Effector memory CD8-positive, alpha-beta T cell (primary cell): ENCODE measurements around the gene AQP7.
"Not testable (repeated sequence)": the region's sequence is repeated elsewhere in the genome, so short reads cannot be mapped to it uniquely, and the experiment has no call there.

Experiments used
- ATAC-seq: fragments of 150-1000 bp; cut with Tn5 transposase; replicated peaks from 2 replicates; pipeline ENCODE4 v1.10.0; 2021; ENCODE audit warnings: mild to moderate bottlenecking, moderate library complexity
- DNase-seq, 3 experiments: peaks; one replicate each; pipeline ENCODE4 v3.0.0; 2021
- H3K27ac Mint-ChIP-seq, 2 donors: one replicate each; pipeline ENCODE4 v1.8.0; 2022; ENCODE audit warnings: mild to moderate bottlenecking in 2 of 2, mixed read lengths in 2 of 2, moderate library complexity in 2 of 2
- H3K27me3 Mint-ChIP-seq, 2 donors: one replicate each; pipeline ENCODE4 v1.8.0; 2022; ENCODE audit warnings: mixed read lengths in 2 of 2
- H3K36me3 Mint-ChIP-seq: one replicate; pipeline ENCODE4 v1.8.0; 2022; ENCODE audit warnings: mild to moderate bottlenecking, moderate library complexity, mixed read lengths; ENCODE audit not compliant: insufficient read depth
- H3K4me1 Mint-ChIP-seq, 2 donors: one replicate each; pipeline ENCODE4 v1.8.0; 2022; ENCODE audit warnings: low read depth in 2 of 2, mixed read lengths in 2 of 2
- H3K4me3 Mint-ChIP-seq, 2 donors: one replicate each; pipeline ENCODE4 v1.8.0; 2022; ENCODE audit warnings: mild to moderate bottlenecking in 2 of 2, mixed read lengths in 2 of 2, moderate library complexity in 2 of 2
- H3K9me3 Mint-ChIP-seq, 2 donors: one replicate each; pipeline ENCODE4 v1.8.0; 2022; ENCODE audit warnings: mixed read lengths in 2 of 2

Gene AQP7

GRCh38 chr9:33364814-33365213, 37.6 kb downstream of the AQP7 start:
- not testable (repeated sequence) for H3K4me3 Mint-ChIP-seq

GRCh38 chr9:33364127-33364526, 38.2 kb downstream of the AQP7 start:
- Mint-ChIP-seq H3K4me3 (no peak overlapping the region), H3K27ac (peak overlapping the region in 1 of 2 donors; percentile 22), H3K9me3 (no peaks in the 10 kb centered on the region), H3K36me3 (peaks cover 46% of the 10 kb centered on the region), H3K4me1 (no peaks in the 10 kb centered on the region), H3K27me3 (no peaks in the 10 kb centered on the region)
- ATAC-seq (no peak), DNase-seq (no peak)

More at GRCh38 chr9:33364814-33365213, 37.6 kb downstream of the AQP7 start:
- H3K27ac Mint-ChIP-seq = peak overlapping the region in 1 of 2 donors; percentile 74
- not testable (repeated sequence) for ATAC-seq, H3K27me3 Mint-ChIP-seq, H3K9me3 Mint-ChIP-seq, H3K4me1 Mint-ChIP-seq, DNase-seq
- peaks cover 52% of the 10 kb centered on the region for H3K36me3 Mint-ChIP-seq

- H3K36me3 Mint-ChIP-seq = peaks cover 26% of the 10 kb centered on the region
Observed at GRCh38 chr9:33358641-33359040, 43.7 kb downstream of the AQP7 start.

GRCh38 chr9:33355933-33356332, 46.4 kb downstream of the AQP7 start:
- Mint-ChIP-seq H3K4me1 (peaks cover 0 to 4% of the 10 kb centered on the region in 2 donors), H3K36me3 (peaks cover 24% of the 10 kb centered on the region), H3K27me3 (no peaks in the 10 kb centered on the region), H3K27ac (no peak overlapping the region), H3K4me3 (no peak overlapping the region), H3K9me3 (no peaks in the 10 kb centered on the region)
- ATAC-seq (no peak), DNase-seq (no peak)

More at GRCh38 chr9:33358641-33359040, 43.7 kb downstream of the AQP7 start:
- not testable (repeated sequence) for H3K9me3 Mint-ChIP-seq, H3K4me3 Mint-ChIP-seq, ATAC-seq, H3K27ac Mint-ChIP-seq, H3K4me1 Mint-ChIP-seq, DNase-seq, H3K27me3 Mint-ChIP-seq

- H3K27me3 Mint-ChIP-seq = no peaks in the 10 kb centered on the region
- peak overlapping the region in 1 of 2 donors; percentile 85 for H3K27ac Mint-ChIP-seq
- H3K4me1 Mint-ChIP-seq = peaks cover 0 to 4% of the 10 kb centered on the region in 2 donors
- peaks cover 24% of the 10 kb centered on the region for H3K36me3 Mint-ChIP-seq
- ATAC-seq (no peak), DNase-seq (no peak)
- H3K9me3 Mint-ChIP-seq = no peaks in the 10 kb centered on the region
- no peak overlapping the region for H3K4me3 Mint-ChIP-seq
Observed at GRCh38 chr9:33354651-33355211, 47.6 kb downstream of the AQP7 start.

- ATAC-seq (no peak), DNase-seq (no peak)
- Mint-ChIP-seq H3K4me1 (peaks cover 0 to 4% of the 10 kb centered on the region in 2 donors), H3K9me3 (no peaks in the 10 kb centered on the region), H3K4me3 (no peak overlapping the region), H3K27me3 (no peaks in the 10 kb centered on the region), H3K27ac (peak overlapping the region in 1 of 2 donors; percentile 39), H3K36me3 (peaks cover 34% of the 10 kb centered on the region)
Observed at GRCh38 chr9:33351547-33351946, 50.8 kb downstream of the AQP7 start.

- no peaks in the 10 kb centered on the region for H3K9me3 Mint-ChIP-seq
- H3K4me1 Mint-ChIP-seq = peaks cover 0 to 4% of the 10 kb centered on the region in 2 donors
- no peak overlapping the region for H3K4me3 Mint-ChIP-seq
- H3K27ac Mint-ChIP-seq = peak overlapping the region in 1 of 2 donors; percentile 49
- H3K27me3 Mint-ChIP-seq = no peaks in the 10 kb centered on the region
- DNase-seq (no peak), ATAC-seq (no peak)
- H3K36me3 Mint-ChIP-seq = peaks cover 35% of the 10 kb centered on the region
Observed at GRCh38 chr9:33350310-33350709, 52.1 kb downstream of the AQP7 start.

GRCh38 chr9:33349743-33350142, 52.6 kb downstream of the AQP7 start:
- Mint-ChIP-seq H3K36me3 (peaks cover 40% of the 10 kb centered on the region), H3K27me3 (no peaks in the 10 kb centered on the region), H3K4me3 (no peak overlapping the region), H3K9me3 (no peaks in the 10 kb centered on the region), H3K4me1 (peaks cover 0 to 4% of the 10 kb centered on the region in 2 donors), H3K27ac (no peak overlapping the region)
- DNase-seq (no peak), ATAC-seq (no peak)

GRCh38 chr9:33348998-33349397, 53.4 kb downstream of the AQP7 start:
- Mint-ChIP-seq H3K9me3 (no peaks in the 10 kb centered on the region), H3K27me3 (no peaks in the 10 kb centered on the region), H3K4me3 (no peak overlapping the region), H3K27ac (no peak overlapping the region), H3K4me1 (no peaks in the 10 kb centered on the region), H3K36me3 (peaks cover 48% of the 10 kb centered on the region)
- no peak for ATAC-seq
- DNase-seq = no peak

GRCh38 chr9:33346564-33346963, 55.8 kb downstream of the AQP7 start:
- DNase-seq = no peak
- Mint-ChIP-seq H3K27ac (peak overlapping the region in 1 of 2 donors; percentile 67), H3K4me3 (no peak overlapping the region)

GRCh38 chr9:33344145-33344544, 58.2 kb downstream of the AQP7 start:
- Mint-ChIP-seq H3K27ac (no peak overlapping the region), H3K9me3 (no peaks in the 10 kb centered on the region), H3K4me1 (peaks cover 11 to 15% of the 10 kb centered on the region in 2 donors), H3K27me3 (no peaks in the 10 kb centered on the region), H3K4me3 (no peak overlapping the region), H3K36me3 (peaks cover 84% of the 10 kb centered on the region)
- DNase-seq = no peak
- ATAC-seq = no peak

More at GRCh38 chr9:33346564-33346963, 55.8 kb downstream of the AQP7 start:
- H3K27me3 Mint-ChIP-seq = no peaks in the 10 kb centered on the region
- ATAC-seq = no peak
- H3K9me3 Mint-ChIP-seq = no peaks in the 10 kb centered on the region
- peaks cover 63% of the 10 kb centered on the region for H3K36me3 Mint-ChIP-seq
- no peaks in the 10 kb centered on the region for H3K4me1 Mint-ChIP-seq

GRCh38 chr9:33341182-33341581, 61.2 kb downstream of the AQP7 start:
- no peak for ATAC-seq
- peaks cover 15 to 17% of the 10 kb centered on the region in 2 donors for H3K4me1 Mint-ChIP-seq
- no peak for DNase-seq
- peak overlapping the region in 1 of 2 donors; percentile 57 for H3K27ac Mint-ChIP-seq
- no peak overlapping the region for H3K4me3 Mint-ChIP-seq
- H3K27me3 Mint-ChIP-seq = no peaks in the 10 kb centered on the region
- H3K9me3 Mint-ChIP-seq = peaks cover 0 to 2% of the 10 kb centered on the region in 2 donors
- H3K36me3 Mint-ChIP-seq = peaks cover 81% of the 10 kb centered on the region

- DNase-seq (no peak), ATAC-seq (no peak)
- H3K4me1 Mint-ChIP-seq = peaks cover 15 to 17% of the 10 kb centered on the region in 2 donors
- peaks cover 77% of the 10 kb centered on the region for H3K36me3 Mint-ChIP-seq
- peak overlapping the region; percentile 57 to 61 for H3K27ac Mint-ChIP-seq
- H3K27me3 Mint-ChIP-seq = no peaks in the 10 kb centered on the region
- H3K9me3 Mint-ChIP-seq = peaks cover 0 to 2% of the 10 kb centered on the region in 2 donors
- H3K4me3 Mint-ChIP-seq = peak overlapping the region; percentile 14 to 49
Observed at GRCh38 chr9:33340186-33340585, 62.2 kb downstream of the AQP7 start.
